IPS DF 4.7 (cell line): ENCODE results near the gene DYNLRB1.
"Not testable (repeated sequence)": the region's sequence is repeated elsewhere in the genome, so short reads cannot be mapped to it uniquely, and the experiment has no call there.

Experiments used
- DNase-seq: peaks from one replicate; pipeline ENCODE4 v3.0.0-alpha.2; 2013; ENCODE audit warnings: low spot score; ENCODE audit errors: extremely low read depth

DYNLRB1 gene

DNA sequence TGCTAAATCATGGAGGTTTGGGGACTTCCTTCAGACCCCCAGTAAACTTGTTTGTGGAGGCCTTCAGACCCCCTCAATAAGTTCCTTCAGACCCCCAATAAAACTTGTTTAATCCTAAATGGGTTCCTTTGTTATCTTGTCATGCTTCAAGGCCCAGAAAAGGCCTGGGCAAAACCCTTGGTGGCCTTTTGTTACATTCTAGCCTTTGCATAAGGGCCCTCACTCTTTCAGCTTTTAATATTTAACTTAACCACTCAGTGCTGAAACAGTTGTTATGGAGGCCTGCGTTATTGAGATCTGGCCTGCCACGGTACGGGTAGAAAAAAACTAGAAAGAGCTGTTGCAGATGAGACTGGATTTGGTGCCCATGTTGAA, 4.3 kb upstream of the DYNLRB1 start:
- DNase-seq: no peak

- no peak for DNase-seq
Measured at GRCh38 chr20:34512266-34512954, 3.8 kb upstream of the DYNLRB1 start.

DNA sequence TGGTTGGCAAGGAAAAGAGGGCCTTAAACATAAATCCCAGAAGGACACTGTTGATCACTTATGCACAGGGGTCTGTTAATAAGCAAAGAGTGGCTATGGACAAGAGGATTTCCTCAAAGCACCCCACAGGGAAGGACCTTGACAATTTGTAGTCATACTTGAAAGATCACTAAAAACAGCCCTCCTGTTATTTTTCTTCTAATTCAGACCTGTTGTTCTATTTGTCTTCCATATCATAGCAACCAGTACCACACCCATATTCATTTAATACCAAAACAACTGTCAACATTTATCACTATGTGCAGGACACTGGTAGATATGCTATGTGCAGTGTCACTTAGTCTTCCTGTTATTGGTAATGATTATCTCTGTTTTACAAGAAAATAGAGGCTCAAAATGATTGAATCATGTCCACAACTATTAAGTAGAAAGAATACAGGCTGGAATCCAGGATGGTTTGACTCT, 3.2 kb upstream of the DYNLRB1 start:
- no peak for DNase-seq

GRCh38 chr20:34514034-34514433, 2.2 kb upstream of the DYNLRB1 start:
- DNase-seq: not testable (repeated sequence)

DNA sequence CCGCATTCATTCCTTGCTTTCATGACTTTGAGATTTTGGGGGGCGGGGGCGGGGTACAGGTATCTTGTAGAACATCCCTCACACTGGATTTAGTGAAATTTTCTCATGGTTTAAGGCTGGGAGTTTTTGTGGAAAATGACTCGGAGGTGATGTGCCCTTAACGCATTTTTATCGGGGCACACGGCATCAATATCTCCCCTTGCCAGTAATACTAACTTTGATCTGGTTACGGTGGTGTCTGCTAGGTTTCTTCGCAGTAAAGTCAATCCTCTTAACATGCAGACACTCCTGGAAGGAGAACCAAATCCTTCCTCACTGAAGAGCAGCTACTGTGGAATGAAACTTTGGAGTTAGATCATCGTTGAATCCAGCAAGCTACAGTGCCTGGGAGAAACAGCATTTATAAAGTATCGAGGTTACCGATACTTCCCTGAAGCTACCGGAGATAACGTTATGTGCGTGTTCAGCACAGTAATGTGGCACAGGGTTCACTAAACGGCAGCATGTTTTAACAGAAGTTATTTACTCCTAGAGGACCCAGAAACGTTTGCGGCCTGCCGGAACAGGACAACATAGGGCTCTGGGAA, 1.2 kb upstream of the DYNLRB1 start:
- DNase-seq: no peak

DNA sequence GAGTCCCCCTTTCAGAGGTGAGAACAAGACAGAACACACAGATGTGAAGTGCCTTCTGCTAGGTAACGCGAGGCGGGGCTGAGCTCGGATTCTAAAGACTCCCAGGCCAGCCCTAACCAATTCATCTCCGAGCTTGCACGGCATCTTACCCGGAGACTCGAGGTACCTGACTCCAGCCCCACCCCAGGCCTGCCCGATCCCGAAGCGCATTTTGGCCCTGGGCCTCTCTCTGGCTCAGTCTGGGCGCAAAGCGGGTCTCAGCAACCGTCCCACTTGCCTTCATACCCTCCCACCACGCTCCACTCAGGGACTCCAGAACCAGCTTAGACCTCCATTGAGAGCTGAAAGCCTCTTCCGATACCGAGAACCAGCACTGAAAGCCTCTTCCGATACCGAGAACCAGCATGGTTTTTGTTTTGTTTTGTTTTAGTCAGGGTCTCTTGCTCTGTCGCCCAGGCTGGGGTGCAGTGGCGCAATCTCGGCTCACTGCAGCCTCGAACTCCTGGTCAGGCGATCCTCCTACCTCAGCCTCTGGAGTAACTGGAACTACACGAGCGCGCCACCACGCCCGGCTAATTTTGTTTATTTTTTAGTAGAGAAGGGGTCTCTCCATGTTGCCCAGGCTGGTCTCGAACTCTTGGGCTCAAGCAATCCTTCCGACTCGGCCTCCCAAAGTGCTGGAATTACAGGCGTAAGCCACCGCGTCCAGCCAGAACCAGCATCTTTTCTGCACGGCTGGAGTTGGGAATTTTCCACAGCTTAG, 557 bp upstream of the DYNLRB1 start:
- DNase-seq: no peak

- DNase-seq: no peak
Measured at GRCh38 chr20:34517114-34517505, 888 bp downstream of the DYNLRB1 start.

DNA sequence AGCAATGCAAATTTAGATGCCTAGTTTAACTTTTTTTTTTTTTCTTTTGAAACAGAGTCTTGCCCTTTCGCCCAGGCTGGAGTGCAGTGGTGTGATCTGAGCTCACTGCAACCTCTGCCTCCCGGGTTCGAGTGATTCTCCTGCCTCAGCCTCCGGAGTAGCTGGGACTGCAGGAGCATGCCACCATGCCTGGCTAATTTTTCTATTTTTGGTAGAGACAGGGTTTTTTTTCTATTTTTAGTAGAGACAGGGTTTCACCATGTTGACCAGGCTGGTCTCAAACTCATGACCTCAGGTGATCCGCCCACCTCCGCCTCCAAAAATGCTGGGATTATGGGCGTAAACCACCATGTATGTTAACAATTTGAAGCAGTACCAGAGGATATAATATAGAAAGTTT, 2.6 kb downstream of the DYNLRB1 start:
- DNase-seq: not testable (repeated sequence)

- not testable (repeated sequence) for DNase-seq
Measured at GRCh38 chr20:34519841-34520240, 3.6 kb downstream of the DYNLRB1 start.

DNA sequence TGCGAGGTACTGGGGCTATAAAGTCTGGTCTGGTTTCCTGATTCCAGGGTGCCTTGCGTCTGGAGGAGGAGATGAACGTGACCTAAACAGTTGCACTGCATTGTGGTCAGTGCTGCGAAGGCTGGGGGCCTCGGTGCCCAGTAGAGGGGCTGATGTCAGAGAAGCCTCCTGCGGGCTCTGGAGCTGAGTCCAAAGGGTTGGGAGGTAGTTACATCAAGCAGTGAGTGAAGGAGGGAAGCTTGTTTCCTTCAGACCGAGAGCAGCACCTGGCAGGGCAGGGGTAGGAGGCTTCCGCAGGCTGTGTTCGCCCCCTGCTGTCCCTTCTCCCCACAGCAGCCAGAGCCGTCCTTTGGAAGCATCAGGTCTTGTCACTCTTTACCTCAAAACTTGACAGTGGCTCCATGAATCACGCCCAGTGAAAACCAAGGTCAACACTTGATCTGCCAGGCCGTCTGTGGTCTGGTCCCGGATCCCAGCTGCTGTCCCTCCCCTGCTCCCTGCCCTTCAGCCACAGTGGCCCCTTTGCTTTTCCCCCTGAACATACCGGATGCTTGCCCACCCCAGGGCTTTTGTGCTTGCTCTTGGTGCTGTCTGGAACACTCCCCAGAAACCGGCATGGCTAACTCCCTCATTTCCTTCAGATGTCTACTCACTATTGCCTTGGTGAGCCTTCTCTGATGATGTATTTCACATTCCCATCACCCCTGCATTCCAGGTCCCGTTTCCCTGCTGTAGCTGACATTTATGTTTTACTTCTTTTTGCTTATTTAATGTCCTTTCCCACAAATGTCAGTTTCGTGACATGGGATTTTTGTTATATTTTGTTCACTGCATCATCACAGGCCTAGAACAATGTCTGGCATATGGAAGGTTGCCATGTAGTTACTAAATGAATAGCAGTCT, 7.0 kb downstream of the DYNLRB1 start:
- DNase-seq: no peak

GRCh38 chr20:34524426-34524825, 8.2 kb downstream of the DYNLRB1 start:
- no peak for DNase-seq

- no peak for DNase-seq
Measured at GRCh38 chr20:34525342-34525708, 9.1 kb downstream of the DYNLRB1 start.

GRCh38 chr20:34525709-34526416, 9.6 kb downstream of the DYNLRB1 start:
- no peak for DNase-seq

DNA sequence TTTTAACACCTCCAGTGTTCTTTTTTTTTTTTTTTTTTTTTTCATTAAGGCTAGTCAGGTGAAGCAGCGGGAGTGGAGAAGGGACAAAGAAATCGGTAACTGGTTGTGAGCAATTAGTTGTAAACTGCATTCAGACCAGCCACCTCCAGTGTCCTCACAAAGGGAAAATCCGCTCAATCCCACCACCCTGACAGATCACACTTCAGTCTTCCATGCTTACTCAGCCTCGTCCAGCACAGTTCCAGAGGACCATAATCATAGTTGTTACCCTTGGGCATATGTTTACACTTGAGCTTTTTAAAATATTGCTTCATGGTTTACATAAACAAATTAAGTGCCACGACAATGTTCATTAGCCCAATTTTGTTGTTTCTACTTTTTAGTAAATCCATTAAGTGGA, 10.2 kb downstream of the DYNLRB1 start:
- no peak for DNase-seq

DNA sequence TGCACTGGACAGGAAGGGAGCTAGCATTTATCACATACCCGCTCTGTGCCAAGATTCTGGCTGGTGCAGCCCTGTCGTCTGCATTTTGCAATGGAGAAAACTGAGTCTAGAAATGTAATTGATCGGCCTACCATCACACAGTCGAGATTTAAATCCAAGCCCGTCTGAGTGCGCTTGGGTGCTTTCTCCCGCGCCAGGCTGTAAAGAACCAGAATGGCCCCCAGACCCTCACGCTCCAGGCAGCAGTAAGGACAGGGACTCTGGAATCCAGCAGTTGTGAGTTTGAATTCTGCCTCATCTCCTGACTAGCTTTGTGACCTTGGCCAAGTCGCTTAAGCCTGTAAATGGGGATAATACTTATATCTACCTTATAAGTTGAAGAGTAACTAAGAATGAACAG, 10.8 kb downstream of the DYNLRB1 start:
- DNase-seq: no peak

- DNase-seq: no peak
Measured at GRCh38 chr20:34528921-34529297, 12.7 kb downstream of the DYNLRB1 start.

- no peak for DNase-seq
Measured at GRCh38 chr20:34529742-34530141, 13.5 kb downstream of the DYNLRB1 start.

DNA sequence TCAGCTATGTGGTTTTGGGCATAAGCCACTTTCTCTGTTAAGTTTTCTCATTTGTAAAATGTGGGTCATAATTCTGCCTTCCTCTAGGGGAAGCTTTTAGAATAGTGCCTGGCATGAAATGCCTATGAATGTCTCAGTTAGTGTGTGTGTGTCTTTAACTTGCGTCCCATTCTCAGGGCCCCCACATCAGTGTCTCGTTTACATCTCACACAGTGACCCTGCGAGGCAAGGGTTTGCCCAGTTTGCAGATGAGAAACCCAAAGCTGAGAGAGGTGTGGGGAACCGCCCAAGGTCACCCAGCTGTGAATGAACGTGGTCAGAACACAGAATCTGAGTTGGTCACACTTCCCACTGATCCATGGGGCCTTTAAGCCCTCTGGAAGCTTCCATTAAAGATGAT, 14.1 kb downstream of the DYNLRB1 start:
- DNase-seq: no peak

DNA sequence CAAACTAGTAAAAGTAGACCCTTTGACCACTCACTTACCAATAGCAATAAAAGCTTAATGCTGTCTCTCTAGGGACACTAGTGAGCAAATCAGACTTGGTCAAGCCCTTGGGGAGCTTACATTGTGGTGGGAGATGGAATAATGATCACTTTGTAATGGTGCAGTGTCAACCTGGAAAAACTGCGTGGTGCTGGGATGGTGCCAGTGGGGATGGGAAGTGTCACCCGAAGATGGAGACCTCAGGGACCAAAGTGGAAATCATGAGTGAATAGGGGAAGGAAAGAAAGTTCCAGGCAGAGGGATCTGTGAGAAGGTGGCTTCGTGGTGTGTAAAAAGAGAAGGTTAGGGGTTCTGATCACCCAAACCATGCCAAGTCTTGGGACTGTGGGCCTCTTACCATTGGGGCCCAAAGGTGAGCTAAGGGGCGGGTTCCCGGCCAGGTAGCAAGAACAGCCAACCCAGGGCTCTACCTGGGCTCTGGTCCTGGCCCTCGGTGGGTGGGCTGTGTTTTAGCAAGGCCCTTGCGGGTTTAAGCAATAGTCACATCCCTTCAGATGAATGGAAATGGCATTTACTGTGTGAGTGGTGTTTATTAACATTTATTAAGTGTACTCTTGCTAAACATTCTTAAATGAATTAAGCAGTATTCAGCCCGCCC, 15.5 kb downstream of the DYNLRB1 start:
- DNase-seq: no peak

GRCh38 chr20:34532320-34532719, 16.1 kb downstream of the DYNLRB1 start:
- DNase-seq: no peak

- no peak for DNase-seq
Measured at GRCh38 chr20:34532756-34533155, 16.5 kb downstream of the DYNLRB1 start.
